GM10248 (cell line): ENCODE data around the gene DLG2.

Experiments
- CTCF ChIA-PET: fragments of 300-600 bp; sonication (Branson Sonifier 250); formaldehyde crosslinking; extraction: SDS; loops from one replicate; lab custom pipeline; 2021; ENCODE audit warnings: antibody characterized with exemption; lab: Yijun Ruan, JAX
- POLR2A ChIA-PET: fragments of 350-650 bp; sonication (Branson Sonifier 250); formaldehyde crosslinking; extraction: SDS; loops from one replicate; lab custom pipeline; 2020; ENCODE audit warnings: antibody characterized with exemption; lab: Yijun Ruan, JAX
- DNase-seq: peaks from one replicate; pipeline ENCODE4 v3.0.0; 2012; ENCODE audit errors: extremely low spot score
- CTCF ChIP-seq: IDR thresholded peaks from 2 replicates; pipeline ENCODE4 v1.5.1; 2012; ENCODE audit warnings: mild to moderate bottlenecking, low read depth; ENCODE audit errors: extremely low read depth, missing control alignments, control extremely low read depth

DLG2 gene

GRCh38 chr11:83694191-83694910, 1932.8 kb downstream of the DLG2 start:
- TF ChIP-seq CTCF, result no peak
- ChIA-PET CTCF (interaction anchor here (1.0 to 2.0 kb wide), 4 partner anchors 11 to 402 kb away, joined by 4 to 7 read pairs (median 6); no protein-coding TSS in a partner anchor), POLR2A (no interaction called here)
- DNase-seq, result no peak

- CTCF ChIA-PET, result interaction anchor here (1.0 to 2.0 kb wide), 2 partner anchors 15 to 401 kb away, joined by 4 to 6 read pairs; no protein-coding TSS in a partner anchor
- no peak for TF ChIP-seq CTCF
- POLR2A ChIA-PET, result no interaction called here
- no peak for DNase-seq
These were observed 1933.7 kb downstream of the DLG2 start for GRCh38 chr11:83693306-83693992.

- POLR2A ChIA-PET, result no interaction called here
- no peak for TF ChIP-seq CTCF
- DNase-seq, result no peak
- CTCF ChIA-PET, result interaction anchor here (1.2 to 2.0 kb wide), 2 partner anchors 11 to 400 kb away, joined by 3 to 6 read pairs; no protein-coding TSS in a partner anchor
These were observed 1934.5 kb downstream of the DLG2 start for GRCh38 chr11:83692675-83693074.

GRCh38 chr11:83691451-83691950, 1935.6 kb downstream of the DLG2 start:
- POLR2A ChIA-PET, result no interaction called here
- DNase-seq, result no peak
- CTCF ChIA-PET, result interaction anchor here (0.8 to 1.2 kb wide), 2 partner anchors 10 to 33 kb away, joined by 3 read pairs; no protein-coding TSS in a partner anchor
- TF ChIP-seq CTCF, result no peak

- ChIA-PET CTCF (no interaction called here), POLR2A (no interaction called here)
- TF ChIP-seq CTCF, result no peak
- no peak for DNase-seq
These were observed 1937.9 kb downstream of the DLG2 start for GRCh38 chr11:83689144-83689780.

GRCh38 chr11:83687787-83688186, 1939.4 kb downstream of the DLG2 start:
- CTCF ChIA-PET, result no interaction called here
- TF ChIP-seq CTCF, result no peak
- POLR2A ChIA-PET, result no interaction called here
- no peak for DNase-seq
